DMS114 treated with DMSO at 0.1 percent for 48 hours (cell line): Measurements from ENCODE around the gene MIGA1.

Experiments used
- DNase-seq: peaks from one replicate; lab custom pipeline; 2025; ENCODE audit not compliant: unreplicated experiment; lab: John Stamatoyannopoulos, UW

MIGA1 gene

DNA sequence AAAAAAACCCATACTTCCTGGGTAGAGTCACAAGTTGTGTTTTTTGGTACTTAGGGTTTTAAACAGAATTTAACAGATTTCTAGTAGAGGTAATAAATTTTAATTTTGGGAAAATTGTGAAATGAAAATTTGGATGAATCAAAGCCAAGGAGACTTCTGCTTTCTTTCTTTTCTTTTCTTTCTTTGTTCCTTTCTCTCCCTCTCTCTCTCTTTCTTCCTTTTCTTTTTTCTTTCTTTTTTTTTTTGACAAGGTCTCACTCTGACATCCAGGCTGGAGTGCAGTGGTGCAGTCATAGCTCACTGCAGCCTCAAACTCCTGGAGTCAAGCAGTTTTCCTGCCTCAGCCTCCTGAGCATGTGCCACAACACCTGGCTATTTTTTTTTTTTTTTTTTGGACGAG is 62.1 kb downstream of the MIGA1 start:
- DNase-seq = no peak

DNA sequence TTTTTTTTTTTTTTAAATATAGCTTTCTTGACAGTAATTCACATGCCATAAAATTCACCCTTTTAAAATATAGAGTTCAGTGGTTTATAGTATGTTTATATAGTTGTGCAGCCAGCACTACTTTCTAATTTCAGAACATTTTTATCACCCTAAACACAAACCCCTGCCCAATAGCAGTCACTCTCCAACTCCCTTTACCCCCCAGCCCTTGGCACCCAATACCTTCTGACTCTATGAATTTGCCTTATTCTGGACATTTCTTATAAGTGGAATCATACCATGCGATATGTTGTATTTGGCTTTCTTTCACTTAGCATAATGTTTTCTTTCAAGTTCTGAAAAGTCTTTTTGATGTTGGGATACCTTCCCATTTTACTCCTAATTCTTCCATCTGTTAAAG is 66.5 kb downstream of the MIGA1 start:
- no peak for DNase-seq

DNA sequence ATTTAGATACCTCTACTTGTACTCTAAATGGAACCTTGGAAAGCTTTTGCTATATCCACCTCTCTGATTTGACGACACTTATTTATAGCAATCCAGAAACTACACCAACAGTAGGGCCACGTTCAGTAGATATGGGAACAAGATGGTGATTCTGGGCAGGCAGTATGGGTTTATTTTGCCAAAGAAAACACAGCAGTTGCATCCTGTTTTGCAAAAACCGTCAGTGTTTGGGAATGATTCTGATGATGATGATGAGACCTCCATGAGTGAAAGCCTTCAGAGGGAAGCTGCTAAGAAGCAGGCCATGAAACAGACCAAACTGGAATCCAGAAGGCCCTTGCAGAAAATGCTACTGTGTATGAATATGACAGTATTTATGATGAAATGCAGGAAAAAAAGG is 67.5 kb downstream of the MIGA1 start:
- no peak for DNase-seq

DNA sequence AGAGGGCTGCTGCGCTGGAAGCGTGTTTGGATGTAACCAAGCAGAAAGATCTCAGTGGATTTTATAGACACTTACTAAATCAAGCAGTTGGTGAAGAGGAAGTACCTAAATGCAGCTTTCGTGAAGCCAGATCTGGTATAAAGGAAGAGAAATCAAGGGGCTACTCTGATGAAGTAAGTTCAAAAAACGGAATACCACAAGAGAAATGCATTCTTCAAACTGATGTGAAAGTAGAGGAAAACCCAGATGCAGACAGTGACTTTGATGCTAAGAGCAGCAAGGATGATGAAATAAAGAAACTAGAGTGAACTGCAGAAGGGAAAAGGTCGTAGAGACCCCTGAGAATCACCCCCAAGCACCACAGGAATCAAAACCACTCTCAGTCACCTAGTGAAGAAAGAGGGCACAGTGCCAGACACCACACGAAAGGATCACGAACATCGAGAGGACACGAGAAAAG is 68.2 kb downstream of the MIGA1 start:
- no peak for DNase-seq

DNA sequence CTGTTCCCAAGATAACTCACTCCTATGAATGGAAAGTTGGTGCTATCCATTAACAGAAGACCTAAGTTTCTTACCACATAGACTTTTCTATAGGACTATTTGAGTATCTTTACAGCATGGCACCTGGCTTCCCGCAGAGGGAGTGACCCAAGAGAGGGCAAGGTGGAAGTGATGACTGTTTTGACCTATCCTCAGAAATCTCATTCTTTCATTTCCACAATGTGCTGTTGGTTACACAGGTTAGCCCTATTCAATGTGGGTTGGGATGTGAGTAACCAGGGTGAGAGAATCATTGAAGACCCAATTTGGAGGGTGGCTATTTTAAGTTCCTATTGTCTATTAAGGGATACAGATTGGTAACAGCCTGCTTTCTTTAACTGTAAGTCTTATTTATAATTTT is 70.6 kb downstream of the MIGA1 start:
- DNase-seq = no peak

DNA sequence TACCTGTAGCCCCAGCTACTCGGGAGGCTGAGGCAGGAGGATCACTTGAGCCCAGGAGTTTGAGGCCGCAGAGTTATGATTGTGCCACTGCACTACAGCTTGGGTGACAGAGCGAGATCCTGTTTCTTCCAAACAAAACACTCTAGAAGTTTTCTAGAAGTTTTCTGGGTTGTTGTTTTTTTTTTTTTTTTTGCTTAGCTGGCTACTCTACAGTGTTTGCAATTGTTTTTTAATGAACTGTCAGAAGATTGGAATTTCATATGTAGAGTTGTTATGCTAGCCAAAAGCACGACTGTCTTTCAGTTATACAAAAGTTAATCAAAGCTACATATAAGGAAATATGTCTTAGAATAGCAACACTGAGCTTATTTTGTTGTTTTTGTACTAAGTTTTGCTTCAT is 78.1 kb downstream of the MIGA1 start:
- no peak for DNase-seq

DNA sequence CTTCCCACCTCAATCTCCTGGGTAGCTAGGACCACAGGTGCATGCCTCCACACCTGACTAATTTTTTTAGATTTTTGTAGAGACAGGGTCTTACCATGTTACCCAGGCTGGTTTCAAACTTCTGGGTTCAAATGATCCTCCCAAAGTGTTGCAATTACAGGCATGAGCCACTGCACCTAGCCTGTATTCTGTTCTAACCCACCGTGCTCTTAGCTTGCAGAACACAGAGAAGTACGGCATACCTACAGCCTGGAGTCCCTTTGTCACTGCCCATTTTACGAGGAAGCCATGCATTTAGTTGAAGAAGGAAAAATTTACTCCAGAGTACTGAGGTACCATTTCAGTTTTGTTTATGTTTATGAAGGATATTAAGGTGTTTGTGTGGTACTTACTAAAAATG is 79.3 kb downstream of the MIGA1 start:
- DNase-seq = no peak

DNA sequence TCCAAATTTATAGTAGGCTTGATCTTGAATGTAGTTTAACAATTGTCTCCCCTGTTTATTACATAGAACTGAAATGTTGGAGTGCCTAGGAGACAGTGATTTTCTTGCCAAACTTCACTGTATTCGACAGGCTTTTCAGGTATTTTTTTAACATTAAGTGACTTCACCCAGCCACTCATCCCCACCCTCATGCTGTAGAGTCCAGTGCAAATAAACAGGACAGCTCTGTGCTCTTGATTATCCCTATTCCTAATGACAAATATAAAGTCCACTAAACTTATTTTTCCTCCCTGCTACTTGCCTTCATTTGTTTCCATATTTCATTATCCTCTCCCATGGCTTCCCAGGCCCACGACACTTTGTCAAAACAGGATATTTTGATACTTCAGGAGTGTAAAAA is 79.8 kb downstream of the MIGA1 start:
- no peak for DNase-seq

DNA sequence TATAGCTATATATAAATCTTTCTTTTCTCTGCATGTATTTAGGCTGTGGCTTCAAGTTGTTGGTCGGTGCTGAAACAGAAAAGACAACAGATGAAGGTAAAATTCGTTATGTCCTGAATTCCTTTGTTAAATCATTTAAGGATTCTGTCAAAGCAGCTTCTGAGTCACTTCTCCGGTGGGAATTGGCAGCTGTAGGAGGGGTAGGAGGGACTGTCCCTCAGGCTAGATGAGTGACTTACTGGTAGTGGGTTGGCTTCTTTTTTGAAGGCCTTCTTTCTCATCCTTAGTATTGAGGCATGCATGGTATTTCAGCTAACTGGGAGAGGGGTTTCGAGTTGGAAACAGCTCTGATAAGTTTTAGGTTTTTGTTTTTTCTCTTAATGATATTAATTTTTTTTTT is 86.8 kb downstream of the MIGA1 start:
- DNase-seq = no peak

DNA sequence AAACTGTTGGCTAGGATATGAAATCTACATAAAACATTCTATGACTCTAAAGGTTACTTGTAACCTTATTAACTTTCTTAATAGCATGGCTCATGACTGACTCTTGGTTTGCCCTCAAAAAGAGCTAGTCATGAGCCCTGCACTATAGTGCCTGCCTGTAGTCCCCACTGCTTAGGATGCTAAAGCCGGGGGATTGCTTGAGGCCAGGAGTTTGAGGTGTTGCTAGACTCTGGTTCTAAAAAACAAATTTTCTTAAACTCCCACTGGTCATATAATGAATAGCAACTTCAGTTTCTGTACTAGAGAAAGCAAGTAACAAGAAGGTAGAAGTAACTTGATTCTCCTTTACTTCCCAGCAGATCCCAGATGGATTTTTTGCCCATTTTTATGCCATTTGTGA is 93.2 kb downstream of the MIGA1 start:
- peak; percentile 19 for DNase-seq

DNA sequence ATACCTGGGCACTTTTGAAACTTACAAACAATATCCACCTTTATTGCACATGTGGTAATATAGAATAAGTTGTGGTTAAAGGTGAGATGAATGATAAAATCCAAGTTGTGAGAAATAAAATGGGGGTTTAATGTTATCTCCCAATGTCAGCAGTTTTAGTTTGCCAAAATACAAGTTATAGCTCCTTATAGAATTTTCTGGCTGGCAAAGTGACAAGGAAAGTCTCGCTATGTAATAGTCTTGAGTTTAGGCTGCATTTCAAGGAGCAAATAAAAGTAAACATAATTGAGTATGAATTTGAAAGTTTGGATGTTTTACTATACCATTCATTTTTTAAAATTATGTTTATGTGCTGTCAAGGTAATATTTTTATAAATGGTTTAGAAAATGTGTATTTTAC is 94.0 kb downstream of the MIGA1 start:
- no peak for DNase-seq

DNA sequence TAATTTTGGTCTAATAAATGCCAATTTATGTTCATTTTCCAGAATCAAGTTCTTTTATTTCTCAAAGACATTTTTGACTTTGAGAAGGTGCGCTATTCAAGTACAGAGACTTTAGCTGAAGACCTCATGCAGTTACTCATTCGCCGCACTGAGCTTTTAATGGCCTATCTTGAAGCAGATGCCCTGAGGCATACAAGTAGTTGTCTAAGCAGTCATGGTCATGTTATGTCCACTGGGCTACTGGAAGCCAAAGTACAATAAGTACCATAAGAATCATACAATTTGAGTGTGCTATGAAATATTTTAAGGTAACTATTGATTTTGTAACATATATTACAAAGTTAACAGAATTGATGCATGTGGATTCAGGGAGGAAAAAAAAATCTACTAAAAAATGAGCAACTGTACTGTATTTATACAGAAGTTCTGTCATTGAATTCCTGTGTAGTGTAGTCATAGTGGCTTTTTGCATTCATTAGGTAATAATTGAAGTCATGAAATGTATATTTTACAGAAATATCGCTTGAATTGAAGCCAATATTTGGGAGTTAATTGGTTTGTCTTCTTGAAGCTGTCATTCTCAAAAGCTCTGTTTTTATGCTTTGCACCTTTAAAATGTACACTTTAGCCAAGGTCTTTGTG is 95.5 kb downstream of the MIGA1 start:
- no peak for DNase-seq

DNA sequence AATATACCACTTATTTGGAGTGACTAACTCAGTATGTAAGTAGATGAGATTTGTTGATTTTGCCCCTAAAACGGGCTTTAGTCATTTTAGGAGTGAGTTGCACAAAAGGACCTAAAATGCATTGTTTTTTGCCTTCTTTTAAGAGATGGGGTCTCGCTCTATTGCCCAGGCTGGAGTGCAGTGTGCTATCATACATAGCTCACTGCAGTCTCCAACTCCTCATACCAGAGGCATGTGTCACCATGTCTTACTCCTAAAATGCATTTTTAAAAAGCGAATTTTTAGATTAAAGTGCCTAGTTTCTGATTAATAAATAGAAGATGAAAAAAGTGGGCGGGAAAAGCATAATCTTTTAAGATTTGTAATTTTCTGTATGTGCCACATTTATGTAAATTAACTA is 97.4 kb downstream of the MIGA1 start:
- DNase-seq = no peak

DNA sequence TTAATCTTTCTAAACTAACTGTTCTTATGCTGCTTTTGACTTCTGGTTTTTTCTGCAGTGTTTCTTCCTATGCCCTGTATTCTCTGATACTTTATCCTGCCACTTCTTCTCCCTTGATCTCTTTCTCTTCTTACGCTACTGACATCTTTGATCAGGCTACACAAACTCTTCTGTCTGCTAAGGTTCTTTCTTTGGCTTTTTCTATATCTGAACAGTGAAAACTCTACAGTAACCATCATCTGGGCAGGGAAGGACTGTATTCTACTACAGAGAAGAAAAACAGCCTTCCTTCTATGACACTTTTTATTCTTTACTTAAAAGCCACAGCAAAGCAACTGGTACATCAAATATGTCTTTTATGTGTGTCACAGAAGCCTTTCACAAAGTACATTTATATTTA is 101.6 kb downstream of the MIGA1 start:
- no peak for DNase-seq

DNA sequence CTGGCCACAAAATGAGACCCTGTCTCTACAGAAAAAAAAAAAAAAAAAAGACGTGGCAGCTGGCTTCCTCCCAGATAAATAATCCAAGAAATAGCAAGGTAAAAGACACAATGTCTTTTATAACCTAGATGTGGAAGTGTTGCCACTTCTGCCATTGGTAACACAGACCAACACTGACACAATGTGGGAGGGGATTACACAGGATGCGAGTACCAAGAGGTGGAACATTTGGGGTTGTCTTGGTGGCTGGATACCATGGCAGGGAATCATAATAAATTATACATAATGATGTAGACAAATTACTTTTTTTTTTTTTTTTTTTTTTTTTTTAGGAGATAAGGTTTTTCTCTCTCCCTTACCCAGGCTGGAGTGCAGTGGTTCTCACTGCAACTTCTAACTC is 103.0 kb downstream of the MIGA1 start:
- no peak for DNase-seq

DNA sequence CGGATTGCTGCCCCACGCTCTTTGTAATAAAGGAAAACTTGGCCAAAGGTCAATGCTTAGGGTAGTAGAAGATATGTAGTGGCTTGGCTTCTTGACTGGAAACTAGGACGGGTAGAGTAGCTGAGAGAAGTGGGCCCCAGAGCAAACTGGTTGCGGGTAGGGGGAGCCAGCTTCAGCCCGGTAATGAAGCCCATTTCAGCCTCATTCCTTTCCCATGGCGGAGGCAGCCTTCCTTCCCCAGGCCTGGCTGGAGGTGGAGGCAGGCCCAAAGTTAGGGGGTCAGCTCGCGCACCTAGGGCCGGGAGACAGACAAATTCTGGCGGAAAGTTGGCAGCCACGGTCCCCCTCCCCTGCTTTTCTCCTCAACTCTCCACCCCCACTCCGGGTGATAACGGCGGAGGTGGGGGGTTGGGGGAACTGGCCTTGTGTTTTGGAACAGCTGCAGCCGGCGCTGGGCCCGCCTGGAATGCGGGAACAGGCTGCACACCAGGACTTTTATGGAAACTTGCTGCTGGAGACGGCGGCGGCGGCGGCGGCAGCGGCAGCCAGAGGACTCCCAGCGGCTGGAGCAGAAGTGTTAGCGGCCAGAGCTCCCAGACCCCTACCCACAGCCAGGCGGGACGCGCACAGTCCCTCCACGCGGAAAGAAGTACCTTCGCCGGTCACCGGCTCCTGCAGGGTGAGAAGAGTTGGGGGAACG is 108.8 kb downstream of the MIGA1 start, which contains the start of gene NEXN:
NEXN (plus strand) TSS at position 544 of the 700 bp plus-strand sequence. CDS start 27,483 bp downstream, outside the sequence.
- DNase-seq = peak; percentile 62

DNA sequence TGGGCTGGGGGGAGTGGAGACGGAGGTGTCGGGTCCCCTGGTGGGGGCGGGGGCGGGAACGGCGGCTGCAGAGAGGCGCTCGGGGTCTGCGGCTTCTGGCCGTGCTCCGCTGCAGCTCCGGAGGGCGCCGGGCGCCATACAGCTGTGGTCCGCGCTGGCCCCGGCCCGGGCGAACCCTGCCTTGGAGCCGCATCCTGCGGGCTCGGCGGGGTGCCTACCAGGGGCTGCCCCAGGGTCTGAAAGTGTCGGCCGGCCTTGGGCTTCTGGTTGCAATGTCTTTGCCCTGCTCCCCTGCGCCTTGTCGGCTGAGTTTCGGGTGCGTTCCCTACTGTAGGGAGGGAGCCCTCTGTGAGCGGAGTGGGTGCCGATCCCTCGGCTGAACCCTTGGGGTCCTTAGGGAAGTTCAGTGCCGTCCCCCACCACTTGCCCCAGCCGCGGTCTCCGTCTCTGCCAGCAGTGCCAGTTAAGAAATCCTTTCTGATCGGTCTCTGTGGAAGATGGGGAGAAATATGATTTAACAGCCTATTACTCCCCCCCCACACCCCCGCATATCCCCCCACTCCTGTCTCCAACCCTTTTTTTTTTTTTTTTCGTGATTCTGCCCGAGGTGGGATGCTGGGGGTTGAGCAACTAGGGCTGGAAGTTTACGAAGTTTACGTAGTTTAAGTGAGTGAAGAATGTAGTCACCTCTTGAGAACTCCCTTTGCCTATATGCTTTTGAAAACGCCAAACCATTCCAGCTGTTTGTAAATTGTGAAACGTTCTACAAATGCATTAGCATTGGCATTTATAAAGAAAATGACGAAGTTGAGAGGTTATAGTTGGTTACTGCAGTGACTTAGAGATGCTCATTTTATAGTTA is 109.6 kb downstream of the MIGA1 start:
- peak; percentile 69 for DNase-seq

DNA sequence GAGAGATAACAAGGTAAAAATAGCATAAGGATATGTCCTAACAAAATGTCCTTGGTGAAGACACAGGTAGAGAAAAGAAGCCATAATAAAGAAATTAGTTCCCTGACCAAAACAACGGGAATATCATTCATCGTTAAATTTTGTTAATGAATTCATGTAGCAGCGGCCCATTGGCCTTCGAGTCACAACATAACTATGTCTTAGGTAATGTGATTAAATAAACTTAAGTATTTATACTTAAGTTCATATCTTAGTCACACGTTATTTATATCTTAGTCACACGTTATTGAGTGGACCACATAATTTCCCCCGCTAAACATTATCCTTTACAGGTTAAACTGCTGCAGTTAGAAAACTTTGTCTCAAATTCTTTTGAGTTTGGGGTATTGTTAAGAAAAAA is 110.2 kb downstream of the MIGA1 start:
- DNase-seq = no peak

DNA sequence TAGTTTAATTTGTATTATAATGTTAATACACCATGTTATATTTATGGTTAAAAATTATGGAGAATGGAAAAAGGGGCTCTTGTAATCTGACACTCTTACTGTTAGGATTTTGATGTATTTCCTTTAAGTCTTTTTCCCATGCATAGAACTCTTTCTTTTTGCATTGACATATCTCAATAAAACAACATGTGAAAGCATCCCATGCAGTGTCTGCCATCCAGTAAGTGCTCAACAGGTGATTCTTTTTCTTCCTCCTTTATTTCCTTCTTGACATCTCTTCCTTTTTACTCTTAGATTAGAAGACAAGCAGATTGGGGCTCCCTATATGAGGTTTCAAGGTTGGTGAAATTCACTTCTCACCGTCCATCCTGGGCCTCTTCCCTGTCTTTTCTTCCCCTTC is 111.8 kb downstream of the MIGA1 start:
- DNase-seq = no peak

DNA sequence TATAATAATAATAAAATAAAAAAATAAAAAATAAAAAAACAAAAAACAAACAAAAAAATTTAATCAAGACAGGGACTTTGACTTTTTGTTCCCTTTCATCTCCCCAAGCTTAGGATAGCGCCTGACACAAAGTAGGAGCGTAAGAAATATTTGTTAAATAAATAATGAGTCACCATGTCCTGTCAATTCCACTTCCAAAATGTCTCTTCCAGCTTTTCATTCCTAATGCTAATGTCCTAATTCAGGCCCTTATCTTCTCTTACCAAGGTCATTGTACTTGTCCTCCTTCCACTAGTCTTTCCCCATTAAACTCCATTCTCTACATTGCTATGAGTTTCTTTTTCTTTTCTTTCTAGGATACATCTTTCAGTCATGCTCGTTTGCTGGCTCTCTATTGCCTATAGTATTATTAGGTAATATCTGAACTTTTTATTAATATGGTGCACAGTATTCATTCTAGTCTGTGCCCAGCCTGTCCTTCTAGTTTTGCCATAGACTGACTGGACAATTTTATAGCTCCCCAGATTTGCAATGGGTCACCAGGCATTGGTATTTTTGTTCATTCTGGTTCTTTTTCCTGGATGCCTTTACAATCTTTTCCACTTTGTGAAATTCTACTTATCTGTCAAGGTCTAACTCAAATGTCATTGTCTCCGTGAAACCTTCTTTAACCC is 120.3 kb downstream of the MIGA1 start:
- DNase-seq = no peak

DNA sequence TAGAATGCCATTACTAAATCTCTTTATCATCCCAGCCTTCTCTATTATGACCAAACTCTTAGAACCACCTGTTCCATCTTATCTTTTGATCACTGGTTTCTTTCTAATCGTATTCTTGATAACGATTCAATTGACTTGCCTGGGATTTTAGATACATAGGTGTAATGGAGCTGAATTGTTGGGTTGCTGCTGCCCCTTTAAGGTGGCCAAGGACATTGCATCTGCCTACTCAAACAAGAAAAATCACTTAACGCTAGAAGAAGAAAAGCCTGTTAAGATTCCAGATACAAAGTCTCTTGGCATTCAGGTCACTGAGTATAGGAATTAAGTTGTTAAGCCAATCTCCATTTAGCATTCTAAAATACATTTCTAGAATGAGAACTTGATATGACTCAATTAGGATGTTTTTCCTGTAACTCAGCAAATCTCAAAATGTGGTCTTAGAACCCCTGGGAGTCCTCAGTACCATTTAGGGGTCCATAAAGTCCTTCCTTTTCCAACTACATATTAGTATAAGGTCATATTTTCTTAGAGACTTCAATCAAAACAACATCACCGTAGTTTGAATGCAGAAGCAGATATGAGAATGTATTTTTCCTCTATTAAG is 121.3 kb downstream of the MIGA1 start:
- peak; percentile 59 for DNase-seq
